ENCODE results near the gene CLINT1. TPM values are rescaled to one million over a fixed set of nuclear protein-coding genes. Genes with fewer than 3 reads are reported as not detected.

The CLINT1 gene
- total and polyA plus RNA-seq, 4 donors = 39.7 to 171 (median 66.2) TPM

- Histone ChIP-seq H3K4me1 (ENCODE audit: control insufficient read depth in 5 of 5, insufficient read depth in 5 of 5, low read length in 5 of 5) (no peaks in the 10 kb centered on the region), H3K36me3 (ENCODE audit: control insufficient read depth in 4 of 4, insufficient read depth in 4 of 4, low read length in 4 of 4) (no peaks in the 10 kb centered on the region), H3K27ac (ENCODE audit: low read depth in 1 of 2, low read length in 1 of 2) (no peak overlapping the region), H3K9me3 (ENCODE audit: control insufficient read depth in 4 of 4, insufficient read depth in 3 of 4, low read length in 3 of 4) (no peaks in the 10 kb centered on the region), H3K27me3 (ENCODE audit: control insufficient read depth in 3 of 3, insufficient read depth in 3 of 3, low read length in 2 of 3) (no peaks in the 10 kb centered on the region), H3K9ac (ENCODE audit: insufficient read depth in 1 of 2, low read length in 2 of 2) (no peak overlapping the region), H3K4me3 (no peak overlapping the region)
- WGBS, 2 donors = 55 to 74% methylated on average over 2 of the region's 2 CpGs
- DNase-seq = no peak
- no peak for TF ChIP-seq CTCF (IDR thresholded peaks at IDR 0.05; ENCODE audit: control extremely low read depth, extremely low read depth)
- no peak for ATAC-seq (ENCODE audit: insufficient read depth, low FRiP score)
Measured at GRCh38 chr5:157866536-157866935, 7.6 kb upstream of the CLINT1 start.

DNA sequence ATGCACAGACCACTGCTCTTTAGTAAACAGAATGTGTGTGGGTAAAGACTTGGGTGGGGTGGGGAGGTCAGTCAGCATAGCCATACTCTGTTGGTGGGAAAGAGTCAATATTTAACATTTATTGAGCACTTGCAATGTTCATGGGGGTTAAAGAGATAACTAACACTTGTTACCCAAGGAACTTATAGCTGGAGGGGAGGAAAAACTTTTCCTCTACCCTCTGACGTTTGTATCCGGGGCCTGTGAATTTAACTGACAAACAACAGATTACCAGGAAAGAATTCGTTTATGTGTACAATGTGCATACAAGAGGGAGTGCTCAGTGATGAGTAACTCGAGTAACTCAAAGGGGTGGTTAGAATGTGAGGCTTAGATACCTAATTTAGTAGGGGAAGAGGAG, 6.8 kb upstream of the CLINT1 start:
- Histone ChIP-seq H3K4me1 (ENCODE audit: control insufficient read depth in 5 of 5, insufficient read depth in 5 of 5, low read length in 5 of 5) (no peaks in the 10 kb centered on the region), H3K36me3 (ENCODE audit: control insufficient read depth in 4 of 4, insufficient read depth in 4 of 4, low read length in 4 of 4) (no peaks in the 10 kb centered on the region), H3K27ac (ENCODE audit: low read depth in 1 of 2, low read length in 1 of 2) (no peak overlapping the region), H3K9me3 (ENCODE audit: control insufficient read depth in 4 of 4, insufficient read depth in 3 of 4, low read length in 3 of 4) (no peaks in the 10 kb centered on the region), H3K27me3 (ENCODE audit: control insufficient read depth in 3 of 3, insufficient read depth in 3 of 3, low read length in 2 of 3) (no peaks in the 10 kb centered on the region), H3K9ac (ENCODE audit: insufficient read depth in 1 of 2, low read length in 2 of 2) (no peak overlapping the region), H3K4me3 (no peak overlapping the region)
- ATAC-seq (ENCODE audit: insufficient read depth, low FRiP score) (no peak), DNase-seq (no peak)
- no peak for TF ChIP-seq CTCF (IDR thresholded peaks at IDR 0.05; ENCODE audit: control extremely low read depth, extremely low read depth)
- 60 to 78% methylated on average over 4 of the region's 4 CpGs for WGBS, 2 donors

- no peak for ATAC-seq (ENCODE audit: insufficient read depth, low FRiP score)
- H3K9ac ChIP-seq (ENCODE audit: insufficient read depth in 1 of 2, low read length in 2 of 2) = no peak overlapping the region
- H3K36me3 ChIP-seq (ENCODE audit: control insufficient read depth in 4 of 4, insufficient read depth in 4 of 4, low read length in 4 of 4) = no peaks in the 10 kb centered on the region
- H3K4me3 ChIP-seq = no peak overlapping the region
- no peaks in the 10 kb centered on the region for H3K9me3 ChIP-seq (ENCODE audit: control insufficient read depth in 4 of 4, insufficient read depth in 3 of 4, low read length in 3 of 4)
- no peak overlapping the region for H3K27ac ChIP-seq (ENCODE audit: low read depth in 1 of 2, low read length in 1 of 2)
- H3K4me1 ChIP-seq (ENCODE audit: control insufficient read depth in 5 of 5, insufficient read depth in 5 of 5, low read length in 5 of 5) = peaks cover 0 to 3% (median 0%) of the 10 kb centered on the region in 5 donors
- no peaks in the 10 kb centered on the region for H3K27me3 ChIP-seq (ENCODE audit: control insufficient read depth in 3 of 3, insufficient read depth in 3 of 3, low read length in 2 of 3)
- TF ChIP-seq CTCF (IDR thresholded peaks at IDR 0.05; ENCODE audit: control extremely low read depth, extremely low read depth) = no peak
- 21 to 45% methylated on average over 4 of the region's 4 CpGs for WGBS, 2 donors
- no peak for DNase-seq
Measured at GRCh38 chr5:157864067-157864466, 5.1 kb upstream of the CLINT1 start.

- DNase-seq (no peak), ATAC-seq (ENCODE audit: insufficient read depth, low FRiP score) (no peak)
- no peaks in the 10 kb centered on the region for H3K36me3 ChIP-seq (ENCODE audit: control insufficient read depth in 4 of 4, insufficient read depth in 4 of 4, low read length in 4 of 4)
- no peak overlapping the region for H3K9ac ChIP-seq (ENCODE audit: insufficient read depth in 1 of 2, low read length in 2 of 2)
- no peaks in the 10 kb centered on the region for H3K9me3 ChIP-seq (ENCODE audit: control insufficient read depth in 4 of 4, insufficient read depth in 3 of 4, low read length in 3 of 4)
- peaks cover 0 to 8% (median 6%) of the 10 kb centered on the region in 5 donors for H3K4me1 ChIP-seq (ENCODE audit: control insufficient read depth in 5 of 5, insufficient read depth in 5 of 5, low read length in 5 of 5)
- no peak for TF ChIP-seq CTCF (IDR thresholded peaks at IDR 0.05; ENCODE audit: control extremely low read depth, extremely low read depth)
- H3K4me3 ChIP-seq = no peak overlapping the region
- H3K27ac ChIP-seq (ENCODE audit: low read depth in 1 of 2, low read length in 1 of 2) = no peak overlapping the region
- H3K27me3 ChIP-seq (ENCODE audit: control insufficient read depth in 3 of 3, insufficient read depth in 3 of 3, low read length in 2 of 3) = no peaks in the 10 kb centered on the region
- 48 to 70% methylated on average over 6 of the region's 6 CpGs for WGBS, 2 donors
Measured at GRCh38 chr5:157862183-157862851, 3.4 kb upstream of the CLINT1 start.
